SU-DHL-6 (cell line): Measurements from ENCODE around the gene NUTM1.

Source experiments
- H2AFZ ChIP-seq: fragments of 200-600 bp; sonication (generic); 2 replicates; pipeline ENCODE4 v1.6.1; 2014; ENCODE audit warnings: low read depth, mild to moderate bottlenecking, moderate library complexity, mixed read lengths, antibody characterized with exemption, low read length; ENCODE audit not compliant: severe bottlenecking
- H3F3A ChIP-seq: fragments of 200-600 bp; shearing (Covaris generic); 2 replicates; pipeline ENCODE4 v1.6.0; 2016; ENCODE audit warnings: antibody characterized with exemption, mild to moderate bottlenecking; ENCODE audit not compliant: insufficient read depth
- H3K27ac ChIP-seq: fragments of 200-600 bp; sonication (generic); 2 replicates; pipeline ENCODE4 v1.5.1; 2016; ENCODE audit warnings: low read depth, mild to moderate bottlenecking, low read length, moderate library complexity, mixed read lengths
- H3K27me3 ChIP-seq: fragments of 200-600 bp; sonication (generic), shearing (Covaris generic); 2 replicates; pipeline ENCODE4 v1.6.0; 2014; ENCODE audit warnings: mild to moderate bottlenecking, low read length
- H3K36me3 ChIP-seq: fragments of 200-600 bp; sonication (generic); 2 replicates; pipeline ENCODE4 v1.6.1; 2014; ENCODE audit warnings: mild to moderate bottlenecking, low read length, mixed read lengths
- H3K4me2 ChIP-seq: fragments of 300-600, 200-600 bp; shearing (Covaris generic), sonication (generic); 2 replicates; pipeline ENCODE4 v1.6.0; 2014; ENCODE audit warnings: low read length, low read depth, mild to moderate bottlenecking; ENCODE audit not compliant: poor library complexity, severe bottlenecking
- H3K4me3 ChIP-seq: fragments of 200-600 bp; sonication (generic); 2 replicates; pipeline ENCODE4 v1.5.1; 2014; ENCODE audit warnings: antibody characterized with exemption, low read length, mild to moderate bottlenecking, mixed read lengths; ENCODE audit not compliant: insufficient read depth, poor library complexity, severe bottlenecking
- H3K79me2 ChIP-seq: fragments of 200-600 bp; sonication (generic); 2 replicates; pipeline ENCODE4 v1.6.1; 2014; ENCODE audit warnings: mild to moderate bottlenecking, low read length, moderate library complexity; ENCODE audit not compliant: insufficient read depth
- H3K9ac ChIP-seq: fragments of 200-600 bp; sonication (generic); 2 replicates; pipeline ENCODE4 v1.7.0; 2014; ENCODE audit warnings: mild to moderate bottlenecking, low read length
- H3K9me2 ChIP-seq: fragments of 200-600 bp; sonication (generic); replicated peaks from 2 replicates; pipeline ENCODE4 v1.6.1; 2014; ENCODE audit warnings: low read length; ENCODE audit not compliant: insufficient read depth
- H3K9me3 ChIP-seq: fragments of 200-600 bp; sonication (generic); 2 replicates; pipeline ENCODE4 v1.6.1; 2014; ENCODE audit warnings: low read length, mixed read lengths; ENCODE audit not compliant: insufficient read depth
- H4K20me1 ChIP-seq: fragments of 200-600 bp; sonication (generic); 2 replicates; pipeline ENCODE4 v1.6.1; 2014; ENCODE audit warnings: low read depth, mild to moderate bottlenecking, antibody characterized with exemption, low read length, moderate library complexity, mixed read lengths
- CTCF ChIP-seq: fragments of 200-600 bp; sonication (generic); IDR thresholded peaks from one replicate; pipeline ENCODE4 v1.5.1; 2017; ENCODE audit warnings: antibody characterized with exemption, mild to moderate bottlenecking, low read length, moderate library complexity; ENCODE audit not compliant: insufficient read depth, poor library complexity, severe bottlenecking
- EZH2phosphoT487 ChIP-seq: fragments of 200-600 bp; sonication (generic), shearing (Covaris generic); conservative IDR thresholded peaks from 2 replicates; pipeline ENCODE4 v1.6.1; 2018; ENCODE audit warnings: mild to moderate bottlenecking, antibody characterized with exemption, low read length, moderate library complexity, mixed read lengths

The NUTM1 gene

GRCh38 chr15:34358948-34359347 is 15.8 kb downstream of the NUTM1 start:
- Histone ChIP-seq H4K20me1 (no peaks in the 10 kb centered on the region), H3K4me2 (no peak overlapping the region), H3K27ac (no peak overlapping the region), H3K9me2 (no peaks in the 10 kb centered on the region), H3K4me3 (no peak overlapping the region), H3K9me3 (no peaks in the 10 kb centered on the region), H3F3A (no peaks in the 10 kb centered on the region), H3K9ac (no peak overlapping the region), H3K27me3 (no peaks in the 10 kb centered on the region), H3K79me2 (no peaks in the 10 kb centered on the region), H3K36me3 (no peaks in the 10 kb centered on the region), H2AFZ (no peak overlapping the region)
- no peak for TF ChIP-seq CTCF

GRCh38 chr15:34359416-34359815 is 16.3 kb downstream of the NUTM1 start:
- Histone ChIP-seq H3K27ac (no peak overlapping the region), H3K27me3 (no peaks in the 10 kb centered on the region), H3K9me3 (no peaks in the 10 kb centered on the region), H3K79me2 (no peaks in the 10 kb centered on the region), H2AFZ (no peak overlapping the region), H3K4me2 (no peak overlapping the region), H4K20me1 (no peaks in the 10 kb centered on the region), H3K36me3 (no peaks in the 10 kb centered on the region), H3F3A (no peaks in the 10 kb centered on the region), H3K4me3 (no peak overlapping the region), H3K9ac (no peak overlapping the region), H3K9me2 (no peaks in the 10 kb centered on the region)
- TF ChIP-seq EZH2phosphoT487: no peak

GRCh38 chr15:34360298-34360697 is 17.2 kb downstream of the NUTM1 start:
- Histone ChIP-seq H4K20me1 (no peaks in the 10 kb centered on the region), H3K4me3 (no peak overlapping the region), H2AFZ (no peak overlapping the region), H3K9me2 (no peaks in the 10 kb centered on the region), H3F3A (no peaks in the 10 kb centered on the region), H3K79me2 (peaks cover 7% of the 10 kb centered on the region; the same call in 1 of the 2 replicates), H3K9ac (no peak overlapping the region), H3K27me3 (no peaks in the 10 kb centered on the region), H3K36me3 (no peaks in the 10 kb centered on the region), H3K4me2 (no peak overlapping the region), H3K9me3 (no peaks in the 10 kb centered on the region), H3K27ac (no peak overlapping the region)
- no peak for TF ChIP-seq CTCF
- no peak for TF ChIP-seq EZH2phosphoT487

GRCh38 chr15:34361278-34361677 is 18.2 kb downstream of the NUTM1 start:
- Histone ChIP-seq H3K9me2 (no peaks in the 10 kb centered on the region), H3K79me2 (peaks cover 16% of the 10 kb centered on the region; the same call in 1 of the 2 replicates), H3K27ac (no peak overlapping the region), H4K20me1 (no peaks in the 10 kb centered on the region), H3K36me3 (no peaks in the 10 kb centered on the region), H3K9me3 (no peaks in the 10 kb centered on the region), H3F3A (no peaks in the 10 kb centered on the region), H3K27me3 (no peaks in the 10 kb centered on the region), H3K4me3 (no peak overlapping the region), H2AFZ (no peak overlapping the region), H3K4me2 (no peak overlapping the region), H3K9ac (no peak overlapping the region)
- TF ChIP-seq EZH2phosphoT487: no peak
- no peak for TF ChIP-seq CTCF
